SK-N-SH treated with all-trans-retinoic acid at 6 μM for 48 hours (cell line): ENCODE data around the gene AKAP8L.

ENCODE experiments used
- ARNTL ChIP-seq: fragments of 450-650 bp; formaldehyde crosslinking; IDR thresholded peaks from 2 replicates; pipeline ENCODE4 v1.5.0; 2020; ENCODE audit warnings: low read depth, mild to moderate bottlenecking, moderate library complexity, borderline replicate concordance
- CSDC2 ChIP-seq: fragments of 250-450 bp; sonication (Bioruptor Pico); IDR thresholded peaks from 2 replicates; pipeline ENCODE4 v1.5.0; 2020; ENCODE audit warnings: mild to moderate bottlenecking, moderate library complexity
- CSRNP3 ChIP-seq: fragments of 250-450 bp; sonication (Bioruptor Pico); IDR thresholded peaks from 2 replicates; pipeline ENCODE4 v1.5.1; 2021; ENCODE audit warnings: mild to moderate bottlenecking, moderate library complexity
- ZNF565 ChIP-seq: fragments of 450-650 bp; formaldehyde crosslinking; conservative IDR thresholded peaks from 2 replicates; pipeline ENCODE4 v1.5.0; 2020; ENCODE audit warnings: low read depth, mild to moderate bottlenecking, moderate library complexity
- TF ChIP-seq, protein P1 (sequence below): fragments of 250-450 bp; sonication (Bioruptor Pico); IDR thresholded peaks from 2 replicates; pipeline ENCODE4 v1.8.0; 2020; ENCODE audit warnings: mild to moderate bottlenecking, moderate library complexity, borderline replicate concordance

DNA sequence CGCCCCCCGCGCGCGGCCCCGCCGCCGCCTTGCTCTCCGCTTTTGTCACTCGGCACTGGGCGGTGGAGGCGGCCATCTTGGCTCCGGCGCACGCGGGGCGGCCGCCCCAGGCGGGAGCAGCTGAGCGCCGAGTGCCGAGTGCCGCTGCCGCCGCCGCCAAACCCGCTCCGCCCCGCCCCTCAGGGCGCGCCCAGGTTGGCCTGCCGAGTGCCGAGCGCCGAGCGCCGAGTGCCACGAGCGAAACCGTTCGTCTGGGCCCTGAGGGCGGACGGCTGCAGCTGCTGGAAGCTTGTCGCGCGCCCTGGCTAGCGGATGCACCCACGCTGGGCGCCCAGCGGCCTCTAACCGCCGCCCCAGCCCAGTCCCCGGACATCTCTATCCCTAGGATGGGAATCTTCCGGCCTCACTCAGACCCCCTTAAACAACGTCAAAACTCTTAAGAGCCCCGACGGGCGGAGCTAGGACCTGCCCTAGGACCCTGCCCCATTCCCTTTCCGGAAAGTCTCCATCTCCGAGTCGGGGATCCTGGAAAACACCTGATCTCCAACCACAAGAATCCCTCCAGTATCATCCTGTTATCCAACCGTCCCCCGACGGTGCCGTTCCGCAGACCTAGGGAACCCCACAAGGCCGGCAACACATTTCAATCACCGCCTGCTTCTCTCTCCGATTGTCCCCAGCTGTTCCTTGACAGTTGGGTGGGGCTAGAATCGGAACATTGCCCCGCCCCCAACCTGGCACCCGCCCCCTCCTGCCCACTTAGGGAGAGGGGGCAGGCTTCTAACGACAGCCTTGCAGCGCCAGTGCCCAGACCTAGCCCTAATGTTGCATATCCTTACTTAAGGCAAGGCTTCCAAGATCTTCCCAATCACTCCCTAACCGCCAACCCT lies 14.1 kb upstream of the AKAP8L start:
- no peak for TF ChIP-seq ARNTL (CRISPR knock-in tag)
- no peak for TF ChIP-seq CSRNP3 (CRISPR knock-in tag)
- TF ChIP-seq, protein P1, sequence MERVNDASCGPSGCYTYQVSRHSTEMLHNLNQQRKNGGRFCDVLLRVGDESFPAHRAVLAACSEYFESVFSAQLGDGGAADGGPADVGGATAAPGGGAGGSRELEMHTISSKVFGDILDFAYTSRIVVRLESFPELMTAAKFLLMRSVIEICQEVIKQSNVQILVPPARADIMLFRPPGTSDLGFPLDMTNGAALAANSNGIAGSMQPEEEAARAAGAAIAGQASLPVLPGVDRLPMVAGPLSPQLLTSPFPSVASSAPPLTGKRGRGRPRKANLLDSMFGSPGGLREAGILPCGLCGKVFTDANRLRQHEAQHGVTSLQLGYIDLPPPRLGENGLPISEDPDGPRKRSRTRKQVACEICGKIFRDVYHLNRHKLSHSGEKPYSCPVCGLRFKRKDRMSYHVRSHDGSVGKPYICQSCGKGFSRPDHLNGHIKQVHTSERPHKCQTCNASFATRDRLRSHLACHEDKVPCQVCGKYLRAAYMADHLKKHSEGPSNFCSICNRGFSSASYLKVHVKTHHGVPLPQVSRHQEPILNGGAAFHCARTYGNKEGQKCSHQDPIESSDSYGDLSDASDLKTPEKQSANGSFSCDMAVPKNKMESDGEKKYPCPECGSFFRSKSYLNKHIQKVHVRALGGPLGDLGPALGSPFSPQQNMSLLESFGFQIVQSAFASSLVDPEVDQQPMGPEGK (CRISPR knock-in tag) = no peak
- no peak for TF ChIP-seq CSDC2 (CRISPR knock-in tag)
- TF ChIP-seq ZNF565 (CRISPR knock-in tag) = no peak
